HepG2 (cell line): ENCODE results near the gene LRRC8E. TPM values are rescaled to one million over a fixed set of nuclear protein-coding genes. Genes with fewer than 3 reads are reported as not detected.
A peak's percentile ranks its signal among the peaks of the same experiment; 100 is the strongest.

Experiments
- CBFB ChIP-seq: sonication (generic); formaldehyde crosslinking; IDR thresholded peaks from 2 replicates; pipeline ENCODE4 v1.4.0; 2020; ENCODE audit warnings: missing genetic modification reagents
- CENPX ChIP-seq: sonication (generic); formaldehyde crosslinking; IDR thresholded peaks from 2 replicates; pipeline ENCODE4 v1.9.0; 2021; ENCODE audit warnings: mild to moderate bottlenecking, missing genetic modification reagents, moderate library complexity
- DNMT3B ChIP-seq: conservative IDR thresholded peaks from 2 replicates; pipeline ENCODE4 v1.6.1; 2016; ENCODE audit warnings: missing biosample characterization, control low read depth
- FOXM1 ChIP-seq: sonication (generic); formaldehyde crosslinking; IDR thresholded peaks from 2 replicates; pipeline ENCODE4 v1.5.0; 2020; ENCODE audit warnings: missing genetic modification reagents
- HNRNPH1 ChIP-seq: fragments of 200-400 bp; formaldehyde crosslinking; optimal IDR thresholded peaks from 2 replicates; pipeline ENCODE3; 2017; ENCODE audit warnings: mild to moderate bottlenecking, low read depth, low read length
- MAZ ChIP-seq, 2 experiments: sonication (generic) in 1 of 2; formaldehyde crosslinking in 1 of 2; IDR thresholded peaks; 2 replicates each; pipeline versions ENCODE4 v1.5.0 to v1.6.1; 2012 to 2020; ENCODE audit warnings: low read depth in 2 of 2, mild to moderate bottlenecking in 2 of 2, borderline replicate concordance in 1 of 2, improper control_type of control experiment in 1 of 2, low read length in 1 of 2, missing genetic modification reagents in 1 of 2, moderate library complexity in 1 of 2
- NONO ChIP-seq, 2 experiments: fragments of 450-650 bp in 1 of 2; sonication (generic) in 1 of 2; formaldehyde crosslinking in 1 of 2; IDR thresholded peaks in 1 of 2; conservative IDR thresholded peaks in 1 of 2; 2 replicates each; pipeline versions ENCODE4 v1.6.1 to v1.8.0; 2017 to 2022; ENCODE audit warnings: mild to moderate bottlenecking in 1 of 2, missing genetic modification reagents in 1 of 2, moderate library complexity in 1 of 2
- PCBP1 ChIP-seq: fragments of 200-400 bp; formaldehyde crosslinking; IDR thresholded peaks from 2 replicates; pipeline ENCODE4 v1.6.1; 2017; ENCODE audit warnings: mild to moderate bottlenecking, low read depth, low read length, borderline replicate concordance
- RXRB ChIP-seq: IDR thresholded peaks from 2 replicates; pipeline ENCODE4 v1.6.1; 2016; ENCODE audit warnings: borderline replicate concordance, missing genetic modification reagents, missing compliant biosample characterization
- SNAPC5 ChIP-seq: sonication (generic); formaldehyde crosslinking; IDR thresholded peaks from 2 replicates; pipeline ENCODE4 v1.8.1; 2023; ENCODE audit warnings: mild to moderate bottlenecking, missing genetic modification reagents, borderline replicate concordance
- TEAD2 ChIP-seq: sonication (generic); formaldehyde crosslinking; IDR thresholded peaks from 2 replicates; pipeline ENCODE4 v1.9.0; 2021; ENCODE audit warnings: missing genetic modification reagents
- TGIF2 ChIP-seq: IDR thresholded peaks from 2 replicates; pipeline ENCODE4 v1.6.1; 2016; ENCODE audit warnings: control low read depth, missing compliant biosample characterization
- TRAFD1 ChIP-seq: sonication (generic); formaldehyde crosslinking; IDR thresholded peaks from 2 replicates; pipeline ENCODE4 v1.5.1; 2020; ENCODE audit warnings: missing genetic modification reagents, mild to moderate bottlenecking, borderline replicate concordance
- ZNF383 ChIP-seq: sonication (generic); formaldehyde crosslinking; IDR thresholded peaks from 2 replicates; pipeline ENCODE4 v1.4.0; 2020; ENCODE audit warnings: missing genetic modification reagents, mild to moderate bottlenecking, borderline replicate concordance
- ZNF460 ChIP-seq: sonication (generic); formaldehyde crosslinking; IDR thresholded peaks from 2 replicates; pipeline ENCODE4 v1.5.1; 2020; ENCODE audit warnings: missing genetic modification reagents, mild to moderate bottlenecking, borderline replicate concordance
- ZNF547 ChIP-seq: sonication (generic); formaldehyde crosslinking; IDR thresholded peaks from 2 replicates; pipeline ENCODE4 v1.5.1; 2020; ENCODE audit warnings: mild to moderate bottlenecking, missing genetic modification reagents
- ZNF580 ChIP-seq: IDR thresholded peaks from 2 replicates; pipeline ENCODE4 v1.6.1; 2016; ENCODE audit warnings: low read depth, borderline replicate concordance
- ZNF687 ChIP-seq: sonication (generic); formaldehyde crosslinking; IDR thresholded peaks from 2 replicates; pipeline ENCODE4 v1.5.1; 2020; ENCODE audit warnings: mild to moderate bottlenecking, missing genetic modification reagents, moderate library complexity
- ZNF704 ChIP-seq: sonication (generic); formaldehyde crosslinking; IDR thresholded peaks from 2 replicates; pipeline ENCODE4 v1.8.1; 2023; ENCODE audit warnings: mild to moderate bottlenecking, inconsistent platforms, moderate library complexity, missing genetic modification reagents, borderline replicate concordance
- ZNF720 ChIP-seq: sonication (generic); formaldehyde crosslinking; IDR thresholded peaks from 2 replicates; pipeline ENCODE4 v1.4.0; 2020; ENCODE audit warnings: missing genetic modification reagents
- polyA plus RNA-seq, 8 experiments: library from polyadenylated mRNA; depleted of rRNA in 3 of 8; stranded (reverse) in 7 of 8; unstranded in 1 of 8; fragments of >200 nt; fragmentation: Illumina TruSeq in 4 of 8; extraction: Trizol in 4 of 8; gene quantifications; 2 replicates each; pipeline versions ENCODE4 v1.2.1 to v1.2.3, GENCODE V29; 2011 to 2016; ENCODE audit warnings: low read depth in 4 of 8, missing spikeins in 1 of 8, mixed read lengths in 1 of 8; ENCODE audit not compliant: insufficient read depth in 1 of 8
- total RNA-seq, 5 experiments: library from RNA; depleted of rRNA; stranded (reverse); fragments of >200 nt; fragmentation: Illumina TruSeq; extraction: Trizol; gene quantifications; 2 replicates each; pipeline ENCODE4 v1.2.3, GENCODE V29; 2016; ENCODE audit warnings: low read depth in 1 of 5

LRRC8E gene
- total and polyA plus RNA-seq, 2 of the 13 experiments (the other 11 are each of a cell fraction or from before 2014, with no cell fraction given): 8.0 to 10.3 TPM

- TF ChIP-seq NONO (IDR thresholded peaks at IDR 0.05) (no peak), NONO (CRISPR knock-in tag; conservative IDR thresholded peaks at IDR 0.05) (peak; percentile 92), TGIF2 (peak; percentile 88), MAZ (IDR thresholded peaks at IDR 0.05; ENCODE audit: borderline replicate concordance, low read depth, low read length) (peak; percentile 92), MAZ (CRISPR knock-in tag; IDR thresholded peaks at IDR 0.05; ENCODE audit: low read depth) (peak; percentile 97), DNMT3B (peak; percentile 87), HNRNPH1 (no peak), TEAD2 (CRISPR knock-in tag) (0 out of 2 replicates have a peak, but pooled peaks have one; percentile 73), RXRB (CRISPR knock-in tag) (peak; percentile 85), ZNF704 (CRISPR knock-in tag) (no peak), ZNF580 (peak; percentile 87), TRAFD1 (CRISPR knock-in tag) (peak; percentile 96; the same call in 1 of the 2 replicates), PCBP1 (0 out of 2 replicates have a peak, but pooled peaks have one; percentile 23), ZNF687 (CRISPR knock-in tag) (peak; percentile 100), ZNF460 (peak; percentile 12; the same call in 1 of the 2 replicates), CENPX (CRISPR knock-in tag) (no peak), SNAPC5 (CRISPR knock-in tag) (no peak), CBFB (CRISPR knock-in tag) (peak; percentile 83; the same call in 1 of the 2 replicates), ZNF547 (CRISPR knock-in tag) (peak; percentile 77; the same call in 1 of the 2 replicates), ZNF720 (CRISPR knock-in tag) (no peak), ZNF383 (CRISPR knock-in tag) (no peak), FOXM1 (0 out of 2 replicates have a peak, but pooled peaks have one; percentile 4)
These were observed 35.2 kb upstream of the LRRC8E start (continued) for GRCh38 chr19:7852851-7853769.
